ENCODE measurements around the gene ABCA8.

ABCA8 gene

DNA sequence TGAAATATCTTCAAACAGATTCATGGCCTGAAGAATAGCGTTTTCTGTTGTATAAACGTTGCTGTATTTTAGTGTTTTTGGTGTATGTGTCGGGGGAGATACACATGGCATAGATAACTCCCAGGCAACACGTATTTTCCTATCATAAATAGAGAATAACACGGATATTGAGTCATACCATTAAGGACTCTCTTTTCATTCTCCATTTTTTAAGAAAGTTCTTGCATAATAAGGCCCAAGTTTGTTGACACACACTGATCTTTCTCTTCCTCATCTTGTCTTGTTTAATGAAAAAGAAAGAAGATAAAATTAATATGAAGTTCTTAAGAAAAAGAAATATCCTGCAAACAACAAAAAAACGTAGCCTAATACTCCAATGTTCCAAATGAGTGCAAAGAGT lies 13.4 kb downstream of the ABCA8 start:
- no peak for DNase-seq

DNA sequence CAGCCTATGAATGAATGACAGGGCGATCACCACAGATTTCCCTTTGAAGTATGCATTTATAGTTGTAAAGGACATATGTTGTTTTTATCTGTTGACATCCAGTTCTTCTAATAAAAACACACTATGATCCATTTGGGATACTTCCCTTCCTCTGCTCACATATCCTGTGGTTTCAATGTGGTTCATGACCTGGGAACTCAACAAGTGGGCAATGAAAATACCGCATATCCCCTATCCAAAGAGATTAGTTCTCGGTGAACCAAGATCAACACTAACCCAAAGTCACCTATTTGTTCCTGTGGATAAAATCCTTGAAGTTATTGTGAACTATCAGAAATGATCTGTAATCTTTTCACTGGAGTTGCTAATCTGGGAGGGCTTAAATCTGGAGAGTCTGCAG lies 16.0 kb downstream of the ABCA8 start:
- no peak for DNase-seq

DNA sequence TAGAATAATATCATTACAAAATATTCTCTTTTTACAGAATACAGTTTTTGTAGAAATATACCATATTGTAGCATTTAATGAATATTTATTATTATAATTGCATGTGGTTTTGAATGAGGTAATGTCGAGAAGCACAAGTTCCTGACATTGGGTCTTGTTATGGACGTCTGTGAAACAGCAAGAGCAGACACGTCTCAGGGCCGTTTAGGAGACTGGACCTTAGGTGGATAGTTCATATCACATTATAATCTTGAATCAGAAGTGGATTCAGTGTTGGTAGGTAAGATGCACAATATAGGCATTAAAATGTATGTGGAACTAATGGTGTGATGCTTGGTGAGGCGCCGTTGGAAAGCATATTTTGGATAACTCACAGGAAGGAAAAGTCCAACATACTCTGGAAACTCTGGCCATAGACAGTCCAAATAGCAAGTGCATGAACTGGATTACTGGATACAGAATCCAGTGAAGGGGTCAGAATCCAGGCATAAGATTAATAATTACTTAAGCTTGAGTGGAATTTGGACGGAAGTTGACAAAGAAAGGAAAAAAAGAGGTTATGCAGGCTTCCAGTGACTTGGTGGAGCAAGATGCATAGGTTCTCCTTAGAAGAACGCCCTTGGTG lies 17.2 kb downstream of the ABCA8 start:
- no peak for DNase-seq

DNA sequence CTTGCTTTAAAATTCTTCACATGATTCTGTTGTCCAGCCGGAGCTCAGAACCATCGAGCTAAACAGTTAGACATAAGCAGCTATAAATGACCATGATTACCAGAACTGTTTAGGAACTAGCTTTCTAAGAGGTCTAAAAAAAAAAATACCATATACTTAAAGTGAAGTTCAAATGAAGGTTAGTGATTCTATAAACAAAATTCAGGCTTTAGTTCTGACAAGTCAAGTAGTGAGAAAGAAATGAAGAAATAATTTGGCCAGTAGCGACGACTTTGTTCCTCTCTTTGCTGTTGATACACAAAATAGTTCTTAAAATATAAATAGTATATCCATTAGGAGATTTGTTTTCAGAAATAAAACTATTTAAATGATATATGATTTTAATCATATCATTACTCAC lies 27.7 kb downstream of the ABCA8 start:
- DNase-seq, result no peak

DNA sequence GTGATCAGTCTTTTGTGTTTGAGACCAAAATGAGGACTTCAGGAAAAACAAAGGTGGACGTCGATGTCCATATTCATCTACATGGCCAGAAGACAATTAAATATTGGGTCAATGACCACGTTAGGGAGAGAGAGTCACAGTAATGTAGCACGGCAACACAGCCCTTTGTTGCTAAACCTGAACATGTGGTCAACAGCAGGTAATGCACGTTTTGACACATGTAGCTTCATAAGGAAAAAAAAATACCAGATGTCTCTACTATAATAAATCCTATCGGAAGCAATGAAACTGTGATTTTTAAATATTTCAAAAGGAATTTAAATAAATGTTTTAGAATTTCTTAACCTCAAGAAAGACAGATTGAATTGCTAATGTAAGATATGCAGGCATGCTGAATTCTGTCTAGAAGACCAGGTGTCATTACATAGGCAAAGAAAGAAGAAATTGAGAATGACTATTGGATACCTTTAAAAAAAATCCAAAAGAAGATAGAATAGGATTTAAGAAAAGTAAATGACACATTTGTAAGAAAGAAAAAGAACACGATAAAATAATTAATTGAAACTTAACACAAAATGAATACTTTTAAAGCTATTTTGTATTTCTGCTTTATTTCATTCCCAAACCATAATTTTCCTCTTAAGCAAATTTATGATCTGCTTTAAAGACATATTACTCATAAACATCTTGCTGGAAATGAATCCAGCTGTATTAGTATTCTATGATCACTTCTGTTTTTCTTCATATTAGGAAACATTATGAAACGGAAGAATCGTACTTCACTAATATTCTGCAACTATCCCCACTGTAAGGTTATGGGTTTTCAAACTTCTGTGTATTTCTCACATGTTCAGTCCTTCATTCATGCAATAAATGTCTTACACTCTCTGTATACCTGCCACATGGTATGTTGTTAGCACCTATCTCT lies 30.1 kb downstream of the ABCA8 start:
- DNase-seq, result no peak

DNA sequence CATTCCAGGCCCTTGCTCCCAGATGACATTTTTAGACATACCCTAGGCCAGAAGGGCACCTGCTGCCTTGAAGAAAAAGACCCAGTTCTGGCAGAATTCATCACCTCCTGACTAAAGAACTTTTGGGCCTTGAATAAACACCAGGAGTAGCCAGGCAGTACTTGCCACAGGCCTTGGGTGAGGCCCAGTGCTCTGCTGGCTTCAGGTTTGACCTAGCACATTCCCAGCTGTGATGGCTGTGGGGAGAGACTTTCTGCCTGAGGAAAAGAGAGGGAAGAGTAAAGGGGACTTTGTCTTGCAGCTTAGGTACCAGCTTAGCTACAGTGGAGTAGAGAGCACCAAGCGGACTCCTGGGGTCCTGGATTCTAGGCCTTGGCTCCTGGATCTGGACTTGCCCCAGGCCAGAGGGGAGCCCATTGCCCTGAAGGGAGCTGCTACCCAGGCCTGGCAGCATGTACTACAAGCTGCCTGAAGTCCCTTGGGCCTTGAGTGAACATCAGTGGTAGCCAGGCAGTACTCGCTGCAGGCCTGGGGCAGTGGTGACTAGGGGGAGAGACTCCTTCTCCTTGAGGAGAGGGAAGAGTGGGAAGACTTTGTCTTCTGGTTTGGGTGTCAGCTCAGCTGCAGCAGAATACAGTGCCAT lies 44.3 kb downstream of the ABCA8 start:
- DNase-seq, result no peak

DNA sequence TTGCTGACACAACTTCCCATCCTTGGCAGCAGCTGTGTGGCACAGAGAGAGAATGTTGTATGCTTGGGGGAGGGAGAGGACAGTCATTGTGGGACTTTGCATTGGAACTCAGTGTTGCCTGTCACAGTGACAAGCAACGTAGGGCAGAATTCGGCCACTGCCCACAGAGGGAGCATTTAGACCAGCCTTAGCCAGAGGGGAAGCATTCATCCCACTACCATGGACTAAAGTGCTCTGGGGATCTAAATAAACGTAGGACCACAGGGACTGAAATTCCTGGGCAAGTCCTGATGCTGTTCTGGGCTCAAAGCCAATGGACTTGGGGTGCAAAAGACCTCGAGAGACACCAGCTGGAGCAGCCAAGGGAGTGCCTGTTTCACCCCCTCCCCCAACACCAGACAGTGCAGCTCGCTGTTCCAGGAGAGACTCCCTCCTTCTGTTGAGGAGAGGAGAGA lies 44.9 kb downstream of the ABCA8 start:
- DNase-seq, result no peak

DNA sequence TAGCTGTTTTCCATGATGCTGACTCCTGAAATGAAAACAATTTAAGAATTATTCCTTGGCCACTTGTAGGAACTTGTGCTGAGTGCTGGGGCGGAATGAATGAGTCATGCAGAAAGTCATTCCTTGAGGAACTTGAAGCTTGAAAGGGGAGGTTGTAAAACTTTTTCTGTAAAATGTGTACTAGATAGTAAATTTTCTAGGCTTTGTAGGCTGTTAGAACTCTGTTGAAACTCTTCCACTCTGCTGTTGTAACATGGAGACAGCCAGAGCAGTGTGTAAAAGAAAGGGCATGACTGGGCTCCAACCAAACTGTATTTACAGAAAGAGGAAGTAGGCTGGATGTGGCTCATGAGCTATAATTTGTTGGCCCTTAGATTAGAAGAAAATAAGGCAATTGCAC lies 46.1 kb downstream of the ABCA8 start:
- no peak for DNase-seq

DNA sequence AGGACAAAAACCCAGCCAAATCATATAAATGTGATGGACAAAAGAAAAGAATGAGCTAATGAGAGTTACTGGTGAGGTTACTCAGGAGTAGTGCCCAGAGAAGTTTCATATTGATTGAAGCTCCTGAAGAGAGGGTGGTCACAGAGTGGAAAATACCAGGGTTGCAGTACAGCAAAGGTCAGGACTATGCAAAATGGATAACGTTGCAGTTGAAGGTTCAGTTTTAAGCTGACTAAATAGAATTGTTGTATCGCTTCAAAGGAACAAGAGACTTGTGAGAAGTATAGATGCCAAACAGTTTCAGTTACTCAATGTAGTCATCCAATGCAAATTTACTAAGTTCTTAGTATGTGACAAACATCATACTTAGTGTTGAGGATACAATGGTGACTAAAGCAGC lies 47.1 kb downstream of the ABCA8 start:
- DNase-seq, result no peak

DNA sequence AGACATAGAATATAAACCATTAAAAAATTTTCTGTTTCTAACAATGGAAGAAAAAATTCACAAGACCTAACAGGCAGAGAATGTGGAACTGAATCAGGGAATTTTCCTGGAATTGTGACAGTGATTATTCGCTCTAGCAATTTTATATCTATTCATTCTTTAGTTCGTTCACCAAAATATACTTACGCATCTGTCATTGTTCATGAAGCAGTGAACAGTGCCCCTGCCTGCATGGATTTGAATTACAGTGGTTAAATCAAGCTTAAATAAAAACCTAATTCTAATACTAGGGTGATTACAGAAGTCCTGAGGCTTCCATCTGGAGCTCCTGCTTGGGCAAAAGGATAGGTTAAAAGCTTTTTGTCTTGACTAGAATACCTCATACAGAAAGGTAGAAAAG lies 48.6 kb downstream of the ABCA8 start:
- no peak for DNase-seq

DNA sequence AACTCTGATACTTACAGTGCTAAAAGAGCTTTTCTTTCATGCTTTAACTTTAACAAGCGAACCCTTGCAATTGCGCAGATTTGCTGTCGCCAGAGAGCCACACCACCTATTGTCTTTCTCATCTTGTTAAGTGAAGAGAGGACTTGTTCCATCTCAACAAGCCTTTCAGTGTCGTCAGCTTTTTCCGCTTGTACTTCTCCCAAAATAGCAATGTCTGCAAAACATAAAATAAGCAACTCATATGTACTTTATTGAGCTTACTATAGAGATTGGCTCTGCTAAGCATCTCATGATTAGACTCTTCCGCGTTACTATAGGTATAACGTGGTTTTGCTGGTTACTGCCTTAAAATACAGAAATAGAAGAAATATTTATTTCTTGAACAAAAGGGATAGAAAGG lies 51.9 kb downstream of the ABCA8 start:
- DNase-seq, result no peak

DNA sequence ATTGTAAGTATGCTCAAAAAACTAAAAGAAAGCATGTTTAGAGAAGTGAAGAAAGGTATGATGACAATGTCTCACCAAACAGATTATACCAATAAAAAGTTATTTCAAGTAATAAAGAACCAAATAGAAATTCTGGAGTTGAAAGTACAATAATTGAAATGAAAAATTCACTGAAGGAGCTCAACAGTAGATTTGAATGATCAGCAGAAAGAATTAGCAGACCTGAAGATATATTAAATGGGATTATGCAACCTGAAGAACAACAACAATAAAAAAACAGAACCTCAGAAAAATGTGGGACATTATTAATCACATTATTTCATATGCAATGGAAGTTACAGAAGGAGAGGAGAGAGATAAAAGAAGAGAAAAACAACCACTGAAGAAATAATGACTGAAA lies 57.6 kb downstream of the ABCA8 start:
- no peak for DNase-seq

DNA sequence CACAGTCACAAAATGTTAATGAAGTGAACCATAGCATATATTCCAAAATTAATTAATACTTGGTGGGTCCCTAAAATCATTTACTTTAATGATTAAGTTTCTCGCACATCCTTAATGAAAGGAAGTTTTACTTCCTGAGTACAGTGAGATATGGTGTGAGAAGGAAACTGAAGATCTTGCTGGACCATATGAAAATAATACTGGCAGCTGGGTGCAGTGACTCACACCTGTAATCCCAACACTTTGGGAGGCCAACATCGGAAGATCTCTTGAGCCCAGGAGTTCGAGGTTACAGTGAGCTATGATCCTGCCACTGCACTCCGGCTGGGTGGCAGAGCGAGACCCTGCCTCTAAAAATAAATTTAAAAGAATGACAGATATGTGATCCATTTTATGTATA lies 62.5 kb downstream of the ABCA8 start:
- no peak for DNase-seq

DNA sequence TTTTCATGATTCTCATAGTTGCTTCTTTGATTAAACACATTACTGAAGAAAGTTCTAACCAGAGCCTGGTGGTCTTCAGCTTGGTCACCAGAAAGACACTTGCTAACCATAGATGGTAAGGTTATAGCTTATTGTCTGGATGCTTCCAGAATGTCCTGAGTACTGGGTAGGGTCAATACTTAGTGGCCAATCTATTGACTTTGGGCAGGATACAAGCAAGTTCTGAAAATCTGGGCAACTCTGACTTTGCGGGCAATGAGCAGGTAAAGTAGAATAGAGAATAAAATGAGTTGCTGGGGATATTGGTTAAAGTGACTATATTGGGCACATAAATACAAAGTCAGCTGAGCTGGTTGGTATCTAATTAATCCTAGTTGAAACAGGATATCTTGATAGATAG lies 63.0 kb downstream of the ABCA8 start:
- no peak for DNase-seq

DNA sequence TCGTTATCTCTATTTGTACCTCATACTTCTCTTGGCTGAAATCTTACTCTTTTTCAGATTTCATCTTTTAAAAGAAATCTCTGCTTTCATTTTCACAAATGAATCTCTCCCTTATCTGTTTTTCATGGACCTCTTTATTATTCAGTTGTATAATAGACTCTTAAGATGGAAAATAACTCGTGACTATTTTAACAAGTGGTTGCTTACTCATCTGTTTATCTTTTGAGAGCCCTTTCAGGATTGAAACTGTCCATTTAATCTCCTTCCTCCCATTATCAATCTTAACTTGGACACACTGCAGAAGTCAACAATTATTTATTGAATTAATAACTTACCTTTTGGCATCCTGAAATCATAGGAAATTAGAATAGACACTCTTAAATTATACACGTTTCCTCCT lies 68.8 kb downstream of the ABCA8 start:
- DNase-seq, result no peak

DNA sequence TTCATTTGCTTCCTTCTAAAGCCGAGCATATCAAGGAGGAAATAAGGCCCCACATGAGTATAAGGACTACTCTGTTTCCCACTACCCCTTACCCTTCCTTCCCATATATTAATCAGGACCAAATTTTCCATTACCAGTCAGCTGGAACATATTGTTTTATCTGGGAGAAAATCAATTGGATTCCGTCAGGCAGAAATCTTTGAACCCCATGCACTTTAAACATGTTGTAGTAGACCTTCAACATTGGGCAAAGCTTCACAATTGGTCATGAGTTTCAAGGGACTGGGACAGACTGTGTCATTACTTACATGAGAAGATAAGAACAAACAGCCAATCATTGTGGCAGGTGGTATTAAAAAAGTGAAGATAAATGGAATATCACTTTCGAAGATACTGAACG lies 70.3 kb downstream of the ABCA8 start:
- DNase-seq, result no peak

DNA sequence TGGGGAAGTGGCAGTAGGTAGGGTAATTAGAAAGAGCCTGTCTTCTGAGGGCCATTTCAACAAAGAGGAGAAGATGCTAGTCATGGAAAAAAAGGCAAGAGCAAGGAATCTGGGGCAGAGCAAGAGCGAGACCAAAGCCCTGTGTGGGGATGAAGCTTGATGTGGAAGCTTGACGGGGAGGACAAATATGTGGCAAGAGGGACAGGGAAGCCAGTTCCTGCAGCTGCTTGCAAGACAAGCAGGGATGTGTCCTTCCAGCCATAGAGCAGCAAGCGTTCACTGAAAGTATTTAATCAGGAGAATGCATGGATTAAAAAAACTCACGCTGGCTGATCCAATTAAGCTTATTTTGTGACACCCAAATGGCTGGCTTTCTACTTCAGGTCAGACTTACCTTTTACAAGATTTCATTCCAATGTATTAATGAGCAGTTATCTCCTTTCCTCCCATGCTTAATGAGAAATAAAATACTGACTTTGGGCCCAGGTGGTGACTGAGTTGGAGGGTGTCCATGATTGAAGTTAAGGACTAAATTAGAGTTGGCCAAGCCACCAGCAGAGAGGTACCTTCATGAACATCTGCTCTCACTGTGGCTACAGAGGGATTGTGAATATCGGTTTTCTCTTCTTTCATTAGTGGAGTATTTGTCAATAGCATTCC lies 76.8 kb downstream of the ABCA8 start:
- DNase-seq, result no peak

DNA sequence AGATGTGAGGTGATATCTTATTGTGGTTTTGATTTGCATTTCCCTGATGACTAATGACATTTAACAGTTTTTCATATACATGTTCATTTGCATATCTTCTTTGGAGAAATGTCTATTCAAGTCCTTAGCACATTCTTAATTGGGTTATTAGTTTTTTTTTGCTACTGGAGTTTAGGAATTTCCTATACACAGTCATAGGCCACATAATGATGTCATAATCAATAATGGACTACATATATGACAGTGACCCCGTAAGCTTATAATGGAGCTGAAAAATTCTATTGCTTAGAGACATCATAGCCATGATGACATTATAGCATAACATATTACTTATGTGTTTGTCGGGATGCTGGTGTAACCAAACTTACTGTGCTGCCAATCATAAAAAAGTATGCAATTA lies 83.7 kb downstream of the ABCA8 start:
- DNase-seq, result no peak

DNA sequence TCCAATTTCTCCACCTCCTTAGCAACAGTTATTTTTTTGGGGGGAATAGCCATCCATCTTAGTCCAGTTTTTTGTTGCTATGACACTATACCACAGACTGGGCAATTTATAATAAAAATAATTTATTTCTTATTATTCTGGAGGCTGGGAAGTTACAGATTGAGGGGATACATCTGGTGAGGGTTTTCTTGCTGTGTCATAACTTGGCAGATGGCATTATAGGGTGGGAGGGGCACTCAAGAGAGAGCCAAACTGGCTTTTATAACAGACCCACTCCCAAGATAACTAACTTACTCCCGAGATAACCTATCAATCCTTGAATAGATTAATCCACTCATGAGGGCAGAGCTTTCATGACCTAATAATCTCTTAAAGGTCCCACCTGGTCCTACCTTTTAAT lies 84.2 kb downstream of the ABCA8 start:
- no peak for DNase-seq

DNA sequence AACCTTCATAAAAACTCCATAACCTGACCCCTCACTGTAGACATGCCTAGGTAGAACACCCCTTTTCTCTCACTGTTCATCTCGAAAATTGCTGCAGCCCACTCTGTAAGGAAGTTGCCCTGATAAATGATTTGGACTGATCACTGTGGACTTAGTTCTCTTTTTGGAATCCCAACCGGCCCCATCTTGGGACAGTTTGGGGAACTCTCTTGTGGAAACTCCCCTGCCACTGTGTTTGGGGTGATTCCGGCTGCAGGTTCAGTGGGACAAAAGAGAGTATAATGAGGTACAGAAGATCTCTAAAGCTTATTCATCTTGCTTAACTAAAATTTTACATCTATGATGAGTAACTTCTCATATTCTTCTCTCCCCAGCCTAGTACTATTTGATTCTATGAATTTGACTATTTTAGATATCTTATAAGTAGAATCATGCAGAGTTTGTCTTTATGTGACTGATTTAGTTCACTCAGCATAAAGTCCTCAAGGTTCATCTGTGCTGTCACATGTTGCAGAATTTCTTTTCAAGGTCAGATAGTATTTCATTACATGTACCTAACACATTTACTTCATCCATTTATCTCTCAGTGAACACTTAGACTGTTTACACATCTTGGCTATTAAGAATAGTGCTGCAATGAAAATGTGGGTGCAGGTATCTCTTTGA lies 84.9 kb downstream of the ABCA8 start:
- no peak for DNase-seq

DNA sequence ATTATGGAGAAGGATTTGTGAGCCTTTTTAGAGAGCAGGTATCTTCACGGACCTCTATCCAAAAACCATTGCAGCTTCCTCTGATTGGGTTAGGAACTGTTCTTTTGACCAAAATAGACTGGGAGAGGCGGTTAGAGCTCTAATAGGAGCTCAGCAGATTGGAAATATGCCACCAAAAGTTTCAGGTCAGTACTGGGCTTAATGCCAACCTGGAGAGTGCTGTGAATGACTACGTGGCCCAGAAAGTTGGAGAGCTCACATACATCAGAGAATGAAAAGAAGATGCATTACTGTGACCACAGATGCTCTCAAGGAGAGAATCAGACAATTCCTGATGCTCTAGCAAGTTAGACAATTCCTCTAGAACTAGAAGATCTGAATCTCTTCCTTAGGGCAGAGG lies 86.5 kb downstream of the ABCA8 start:
- DNase-seq, result no peak

DNA sequence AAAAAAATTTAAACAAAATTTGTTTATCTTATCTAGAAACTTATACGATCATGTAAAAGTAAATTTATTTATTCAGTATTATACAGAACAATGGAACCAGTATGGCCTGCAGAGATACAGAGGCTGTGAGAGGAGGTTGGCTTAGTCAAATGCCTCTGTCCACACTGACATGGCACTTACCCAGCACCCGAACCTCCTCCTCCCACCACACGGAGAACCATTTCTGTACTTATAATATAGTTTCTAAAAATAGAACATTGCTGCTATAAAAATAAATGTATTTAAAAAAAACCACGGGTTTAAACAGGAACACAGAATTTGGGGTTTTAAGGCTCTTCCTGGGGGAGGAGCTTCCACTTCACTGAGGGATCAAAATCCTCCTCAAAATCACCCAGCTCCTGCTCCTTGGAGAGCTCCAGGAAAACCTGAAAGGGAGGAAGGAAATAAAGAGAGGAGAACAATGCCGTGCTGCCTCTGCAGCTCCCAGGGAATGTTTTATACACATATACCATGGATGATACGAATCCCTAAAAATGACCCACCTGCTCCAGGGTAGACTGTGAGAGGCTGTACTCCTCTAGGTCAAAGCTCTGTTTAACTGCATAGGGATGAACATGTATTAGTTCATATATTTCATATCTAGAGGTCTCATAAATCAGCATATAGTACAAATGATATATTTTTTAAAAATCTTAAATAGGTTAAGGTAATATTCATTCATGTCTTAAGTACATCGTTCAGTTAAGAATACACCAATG lies 87.3 kb downstream of the ABCA8 start:
- no peak for DNase-seq

All from NCI-H2029 treated with DMSO at 0.1 percent for 48 hours (cell line).